HG02763 (cell line): Measurements from ENCODE around the gene PHACTR1.

Experiments
- ATAC-seq: cut with Tn5 transposase; IDR thresholded peaks from one replicate; pipeline ENCODE4 v1.9.1; 2021; ENCODE audit warnings: mild to moderate bottlenecking, moderate library complexity; ENCODE audit not compliant: unreplicated experiment

PHACTR1 gene

DNA sequence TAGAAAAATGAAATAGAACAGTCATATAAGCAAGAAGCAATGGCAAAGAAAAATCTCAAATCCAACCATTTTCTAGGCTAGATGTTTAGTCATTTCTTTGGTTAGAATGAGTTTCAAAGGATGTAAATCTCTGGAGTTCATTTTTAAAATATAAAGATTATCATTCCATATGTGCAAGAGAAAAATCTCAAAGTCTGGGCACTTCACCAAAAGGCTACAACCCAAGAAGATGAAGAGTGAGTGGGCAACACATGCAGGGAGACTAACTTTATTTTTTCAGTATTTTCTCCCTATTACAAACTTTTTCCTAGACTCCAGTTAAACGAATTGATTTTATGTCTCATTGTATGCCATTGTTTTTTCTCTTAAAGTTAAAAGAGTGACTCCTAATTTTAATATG is 83.6 kb downstream of the PHACTR1 start:
- no peak for ATAC-seq

GRCh38 chr6:12801141-12801540 is 84.6 kb downstream of the PHACTR1 start:
- no peak for ATAC-seq

GRCh38 chr6:12802440-12802839 is 85.9 kb downstream of the PHACTR1 start:
- ATAC-seq = no peak

GRCh38 chr6:12803486-12803885 is 86.9 kb downstream of the PHACTR1 start:
- ATAC-seq = no peak

DNA sequence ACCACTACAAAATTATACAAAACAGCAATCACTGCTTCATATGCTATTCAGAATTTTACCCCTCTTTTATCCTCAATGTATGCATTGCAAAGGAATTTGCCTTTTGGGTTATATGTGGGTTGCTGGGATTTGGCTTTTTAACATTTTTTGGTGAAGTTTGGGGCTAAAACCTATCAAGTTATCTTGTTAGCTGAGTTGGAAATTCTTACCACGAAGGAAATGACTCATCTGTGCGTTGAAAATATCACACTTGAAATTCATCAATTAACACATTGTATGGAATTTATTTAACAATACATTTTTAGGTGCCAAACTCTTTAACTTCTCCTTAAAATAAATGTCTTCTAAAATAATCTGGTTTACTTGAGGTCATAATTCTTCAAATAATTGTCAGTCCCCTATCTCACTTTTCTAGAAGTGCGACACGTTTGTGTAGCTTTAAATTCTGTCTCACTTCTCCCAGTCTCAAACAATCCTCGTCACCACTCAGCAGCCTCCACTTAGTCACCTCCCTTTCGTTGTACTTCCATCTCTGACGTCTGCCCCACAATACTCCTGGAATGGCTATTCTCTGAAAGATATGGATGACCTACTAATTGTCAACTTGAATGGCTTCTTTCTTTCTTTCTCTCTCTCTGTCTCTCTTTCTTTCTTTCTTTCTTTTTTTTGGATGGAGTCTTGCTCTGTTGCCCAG is 88.5 kb downstream of the PHACTR1 start:
- no peak for ATAC-seq

- no peak for ATAC-seq
These were observed 89.6 kb downstream of the PHACTR1 start for GRCh38 chr6:12806136-12806535.

DNA sequence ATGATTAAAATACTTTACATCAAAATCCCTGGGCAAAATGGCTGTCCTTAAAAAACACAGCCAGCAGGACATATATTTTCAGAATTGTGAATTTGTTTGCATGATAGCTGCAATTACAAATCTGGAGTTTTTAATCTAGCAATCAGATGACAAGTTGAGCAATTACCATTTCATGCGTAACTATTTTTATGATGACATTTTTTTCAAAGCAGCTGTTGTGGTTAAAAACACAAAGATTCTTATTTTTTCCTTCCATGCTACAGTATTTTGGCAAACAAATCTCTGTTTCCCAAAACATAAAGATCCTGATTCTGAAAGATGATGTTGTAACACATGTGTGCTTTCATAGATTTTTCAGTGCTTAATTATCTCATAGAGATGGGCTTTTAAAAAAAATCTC is 90.2 kb downstream of the PHACTR1 start:
- ATAC-seq = no peak

GRCh38 chr6:12811519-12811918 is 95.0 kb downstream of the PHACTR1 start:
- ATAC-seq = no peak

- no peak for ATAC-seq
These were observed 96.8 kb downstream of the PHACTR1 start for GRCh38 chr6:12813321-12813720.

DNA sequence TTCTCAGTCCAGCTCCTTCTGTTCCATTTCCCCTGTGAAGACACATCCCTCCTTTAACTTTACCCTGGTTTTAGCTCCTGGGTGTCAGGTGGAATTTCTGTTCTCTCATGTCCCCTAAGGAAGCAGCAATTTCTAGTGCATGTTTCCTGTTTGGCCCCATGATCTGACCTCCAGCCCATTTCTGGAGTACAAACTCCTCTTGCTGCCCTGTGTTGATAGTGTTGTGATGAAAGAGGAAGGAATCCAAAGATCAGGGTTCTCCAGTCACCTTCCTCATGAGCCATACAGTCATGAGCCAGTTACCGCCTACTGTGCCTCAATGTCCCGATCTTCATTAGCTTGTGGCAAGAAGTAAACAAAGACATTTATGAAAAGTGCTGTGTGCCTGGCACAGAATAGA is 97.4 kb downstream of the PHACTR1 start:
- ATAC-seq = no peak

GRCh38 chr6:12815089-12815488 is 98.5 kb downstream of the PHACTR1 start:
- no peak for ATAC-seq

DNA sequence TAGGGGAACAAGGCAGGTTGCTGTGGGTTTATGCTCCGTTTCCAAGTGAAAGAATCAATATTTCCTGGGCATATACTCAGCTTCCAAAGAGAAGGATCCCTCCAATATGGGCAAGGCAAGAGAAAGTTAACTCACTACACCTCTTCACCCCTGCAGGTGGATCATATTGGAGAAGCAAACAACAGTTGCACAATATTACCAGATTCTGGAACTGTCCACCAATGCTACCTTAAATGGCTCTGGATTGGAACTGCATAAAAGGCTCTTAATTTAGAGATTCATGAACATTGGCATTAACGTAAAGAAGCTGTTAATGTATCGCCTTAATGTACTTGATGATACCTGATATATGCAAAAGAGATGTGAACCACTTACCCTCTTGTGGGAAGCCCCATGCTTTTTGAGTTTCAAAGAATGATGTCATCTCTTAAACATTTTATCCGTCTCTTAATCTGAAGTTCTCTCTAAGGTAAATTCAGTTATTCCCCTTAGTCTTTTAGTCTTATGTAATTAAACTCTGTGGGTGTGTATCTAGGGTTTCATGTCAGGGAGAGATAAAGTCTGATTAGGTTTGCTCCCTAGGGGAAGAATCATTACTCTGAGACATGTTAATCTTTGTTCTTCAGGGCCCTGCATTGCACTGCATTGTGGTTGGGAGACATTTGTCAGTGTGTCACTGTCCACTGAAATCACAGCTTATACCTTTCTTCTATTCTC is 99.5 kb downstream of the PHACTR1 start:
- no peak for ATAC-seq

DNA sequence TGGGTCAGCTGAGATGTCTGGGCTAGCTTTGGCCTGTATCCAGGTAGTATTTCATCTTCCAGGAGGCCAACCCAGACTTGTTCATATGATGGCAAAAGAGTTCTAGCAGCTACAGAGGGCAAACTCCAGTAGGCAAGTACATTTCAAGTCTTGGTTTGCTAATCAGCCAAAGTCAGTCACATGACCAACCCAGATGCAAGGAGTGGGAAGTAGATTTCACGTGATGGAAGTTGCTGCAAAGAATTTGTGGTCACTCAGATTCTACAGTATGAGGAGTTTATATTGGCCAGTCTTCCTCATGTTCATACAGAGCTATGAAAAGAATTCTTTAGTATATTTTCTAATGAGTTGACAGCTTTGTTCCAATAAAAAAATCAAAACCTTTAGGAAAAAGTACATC is 101.8 kb downstream of the PHACTR1 start:
- ATAC-seq = no peak

- no peak for ATAC-seq
These were observed 107.3 kb downstream of the PHACTR1 start for GRCh38 chr6:12823847-12824246.

GRCh38 chr6:12826584-12826983 is 110.0 kb downstream of the PHACTR1 start:
- no peak for ATAC-seq

GRCh38 chr6:12827921-12828320 is 111.4 kb downstream of the PHACTR1 start:
- no peak for ATAC-seq

GRCh38 chr6:12832226-12832735 is 115.7 kb downstream of the PHACTR1 start:
- no peak for ATAC-seq

DNA sequence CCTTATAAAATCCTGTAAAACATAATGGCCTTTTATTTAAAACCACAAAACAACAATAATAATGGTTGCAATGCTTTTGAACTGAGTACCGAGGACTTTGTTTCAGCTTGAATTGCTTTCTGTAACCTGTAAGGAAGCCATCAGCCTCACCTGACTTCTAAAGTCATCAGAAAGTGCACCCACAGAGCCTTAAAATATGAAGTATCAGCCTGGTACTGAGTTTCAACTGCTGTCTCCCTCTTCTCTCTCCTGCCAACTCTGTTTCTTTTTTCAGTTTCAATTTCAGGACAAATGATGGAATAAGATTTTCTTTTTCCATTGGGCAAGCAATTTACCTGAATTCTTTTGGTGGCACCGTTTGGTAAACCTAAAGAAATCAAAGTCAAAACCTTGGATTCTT is 119.4 kb downstream of the PHACTR1 start:
- ATAC-seq = no peak

GRCh38 chr6:12841619-12842018 is 125.1 kb downstream of the PHACTR1 start:
- ATAC-seq = no peak

DNA sequence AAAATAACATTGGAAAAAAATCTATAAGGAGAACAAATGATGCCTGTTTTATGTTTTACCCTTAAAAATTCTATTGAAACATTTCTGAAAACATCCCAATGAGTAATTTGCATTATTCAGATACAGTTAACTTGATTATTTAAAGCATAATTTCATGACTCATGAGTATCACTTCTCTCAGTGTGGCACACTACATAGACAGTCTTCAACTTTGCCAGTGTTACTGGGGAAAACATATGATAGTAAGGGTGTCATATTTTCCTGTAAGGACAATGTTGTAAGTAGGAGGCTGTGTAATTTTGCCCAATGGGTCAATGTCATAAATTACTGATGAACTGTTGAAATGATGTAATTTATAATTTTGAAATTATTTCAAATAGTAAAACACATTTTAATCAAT is 125.5 kb downstream of the PHACTR1 start:
- ATAC-seq = no peak

DNA sequence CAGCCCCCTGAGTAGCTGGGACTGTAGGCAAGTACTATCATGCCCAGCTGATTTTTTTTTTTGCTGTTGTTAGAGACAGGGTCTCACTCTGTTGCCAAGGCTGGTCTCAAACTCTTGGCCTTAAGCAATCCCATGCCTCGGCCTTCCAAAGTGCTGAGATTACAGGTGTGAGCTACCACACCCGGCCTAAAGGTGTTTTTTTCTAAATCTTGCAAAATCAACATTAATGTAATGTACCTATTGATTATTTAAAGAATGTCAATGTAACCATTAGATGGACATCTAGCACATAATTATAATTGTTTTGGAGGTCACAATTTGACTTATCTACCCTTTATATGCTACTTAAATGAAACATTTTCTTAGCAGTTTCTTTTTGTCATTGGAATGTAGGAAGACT is 126.1 kb downstream of the PHACTR1 start:
- no peak for ATAC-seq
